HL-60/S4 (cell line): ENCODE results near the gene AATF.
"Not testable (repeated sequence)": the region's sequence is repeated elsewhere in the genome, so short reads cannot be mapped to it uniquely, and the experiment has no call there.

Source experiments
- in situ Hi-C: fragments of 300-500 bp; cut with MboI; formaldehyde crosslinking; loops from 2 replicates; pipeline ENCODE4 v1.14.3; 2022; ENCODE audit warnings: low sequenced_read_pairs

The AATF gene

GRCh38 chr17:37067555-37068111 is 118.9 kb downstream of the AATF start:
- in situ Hi-C loops: no loop called here

DNA sequence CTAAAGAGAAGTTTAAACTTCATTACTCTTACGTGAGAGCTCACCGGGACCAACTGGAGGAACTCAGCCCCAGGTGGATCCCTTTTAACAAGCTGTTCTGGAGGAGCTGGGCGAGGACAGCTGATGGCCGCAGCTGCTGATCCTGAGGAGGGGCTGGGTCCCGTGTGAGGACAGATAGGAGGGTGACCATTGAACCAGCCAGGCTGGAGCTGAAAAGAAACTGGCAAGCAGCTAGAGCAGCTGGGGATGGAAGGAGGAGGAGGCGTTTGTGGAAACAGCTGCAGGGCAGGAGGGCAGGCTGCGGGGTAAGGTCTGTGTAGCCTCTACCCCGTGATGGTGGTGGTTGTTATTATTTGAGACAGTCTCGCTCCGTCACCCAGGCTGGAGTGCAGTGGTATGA is 119.5 kb downstream of the AATF start:
- in situ Hi-C loops: no loop called here

DNA sequence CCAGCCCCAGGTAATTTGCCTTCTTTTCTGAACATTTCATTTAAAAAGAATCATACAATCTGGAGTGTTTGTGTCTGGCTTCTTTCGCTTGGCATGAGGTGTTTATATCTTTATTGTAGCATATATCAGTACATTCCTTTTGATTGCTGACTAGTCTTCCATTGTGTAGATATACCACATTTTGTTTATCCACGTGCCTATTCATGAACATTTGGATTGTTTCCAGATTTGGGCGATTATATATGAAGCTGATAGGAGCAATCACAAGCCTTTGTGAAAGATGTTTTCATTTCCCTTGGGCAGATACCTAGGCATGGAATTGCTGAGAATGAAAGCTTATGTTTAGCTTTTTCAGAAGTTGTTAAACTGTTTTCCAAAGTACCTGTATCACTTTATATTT is 120.3 kb downstream of the AATF start:
- in situ Hi-C loops: no loop called here

DNA sequence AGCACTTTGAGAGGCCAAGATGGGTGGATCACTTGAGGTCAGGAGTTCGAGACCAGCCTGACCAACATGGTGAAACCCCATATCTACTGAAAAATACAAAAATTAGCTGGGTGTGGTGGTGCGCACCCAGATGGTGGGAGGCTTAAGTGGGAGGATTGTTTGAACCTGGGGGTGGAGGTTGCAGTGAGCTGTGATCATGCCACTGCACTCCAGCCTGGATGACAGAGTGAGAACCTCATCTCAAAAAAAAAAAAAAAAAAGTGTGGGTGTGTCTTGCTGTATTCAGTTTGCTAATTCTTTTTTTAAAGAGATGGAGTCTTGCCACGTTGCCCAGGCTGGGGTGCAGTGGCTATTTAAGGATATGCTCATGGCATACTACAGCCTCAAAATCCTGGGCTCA is 124.7 kb downstream of the AATF start:
- in situ Hi-C loops: not testable (repeated sequence)

DNA sequence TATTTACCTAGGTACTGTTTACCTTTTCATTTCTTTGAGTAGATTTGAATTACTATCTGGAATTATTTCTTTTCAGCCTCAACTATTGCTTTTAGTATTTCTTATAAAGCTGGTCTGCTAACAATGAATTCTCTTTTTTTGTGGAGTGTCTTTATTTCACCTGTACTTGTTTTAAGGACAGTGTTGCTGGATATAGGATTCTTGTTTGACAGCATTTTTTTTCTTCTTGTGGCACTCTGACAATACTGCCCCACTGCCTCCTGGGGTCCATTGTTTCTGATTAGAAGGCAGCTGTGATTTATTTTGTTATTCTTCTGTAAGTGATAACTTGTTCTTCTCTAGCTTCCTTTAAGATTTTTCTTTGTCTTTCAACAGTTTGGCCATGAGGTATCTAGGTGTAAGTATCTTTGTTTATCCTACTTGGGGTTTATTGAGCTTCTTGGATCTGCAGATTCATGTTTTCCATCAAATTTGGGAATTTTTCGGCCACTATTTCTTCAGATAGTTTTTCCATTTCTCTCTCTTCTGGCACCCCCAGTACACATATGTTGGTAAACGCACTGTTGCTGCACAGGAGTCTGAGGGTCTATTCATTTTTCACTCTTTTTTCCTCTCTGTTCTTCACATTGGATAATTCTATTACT is 130.4 kb downstream of the AATF start:
- in situ Hi-C loops: no loop called here

DNA sequence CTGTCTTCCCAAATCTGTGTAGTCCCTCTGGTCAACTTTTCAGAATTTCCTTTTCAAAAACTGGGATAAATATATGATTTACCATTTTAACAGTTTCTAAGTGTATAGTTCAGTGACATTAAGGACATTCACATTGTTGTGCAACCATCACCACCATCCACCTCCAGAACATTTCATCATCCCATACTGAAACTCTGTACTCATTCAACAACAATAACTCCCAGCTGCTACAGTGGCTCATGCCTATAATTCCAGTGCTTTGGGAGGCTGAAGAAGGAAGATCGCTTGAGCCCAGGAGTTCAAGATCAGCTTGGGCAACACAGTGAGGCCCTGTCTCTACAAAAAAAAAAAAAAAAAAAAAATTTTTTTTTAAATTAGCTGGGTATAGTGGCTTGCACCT is 131.0 kb downstream of the AATF start:
- in situ Hi-C loops: no loop called here

DNA sequence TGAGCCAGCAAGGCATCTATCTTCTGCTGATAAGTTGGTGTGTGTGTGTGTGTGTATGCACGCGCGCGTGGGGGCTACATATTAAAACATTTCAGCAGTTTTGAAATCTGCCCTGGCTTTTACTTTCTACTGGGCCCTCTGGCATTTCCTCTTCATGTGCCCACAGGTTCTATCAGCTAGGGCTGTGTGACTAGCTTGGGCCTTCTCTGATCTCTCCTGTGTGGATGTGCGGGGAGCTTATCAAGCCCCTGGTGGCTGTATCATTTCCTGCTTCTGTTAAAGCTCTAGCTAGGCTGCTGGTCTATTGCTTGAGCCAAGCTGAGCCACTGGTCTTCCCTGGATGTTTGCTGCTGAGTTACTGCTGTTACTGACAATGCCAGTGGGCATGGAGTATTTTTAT is 132.5 kb downstream of the AATF start:
- in situ Hi-C loops: no loop called here

- in situ Hi-C loops: no loop called here
Observed at GRCh38 chr17:37082311-37082860, 133.6 kb downstream of the AATF start.

- in situ Hi-C loops: no loop called here
Observed at GRCh38 chr17:37082985-37083384, 134.2 kb downstream of the AATF start.

- in situ Hi-C loops: no loop called here
Observed at GRCh38 chr17:37083456-37083855, 134.7 kb downstream of the AATF start.

- in situ Hi-C loops: no loop called here
Observed at GRCh38 chr17:37084372-37084771, 135.6 kb downstream of the AATF start.

DNA sequence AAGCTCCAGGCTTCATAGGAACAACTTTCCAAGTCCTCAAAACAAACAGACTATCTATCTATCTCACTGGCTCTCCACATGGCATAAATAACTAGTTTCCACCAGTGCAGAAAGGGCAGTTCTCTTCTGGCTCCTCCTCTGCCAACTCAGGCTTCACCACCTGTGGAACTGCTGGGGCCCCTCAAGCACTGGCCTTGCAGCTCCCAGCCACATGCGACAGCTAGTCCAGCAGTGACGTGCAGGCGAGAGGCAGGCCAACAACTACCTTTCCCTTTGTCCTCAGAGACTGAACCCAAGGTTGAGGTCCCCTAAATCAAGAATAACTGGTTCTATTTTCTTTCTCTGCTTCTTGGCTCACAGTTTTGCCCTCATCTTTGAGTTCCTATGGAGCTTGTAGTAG is 137.6 kb downstream of the AATF start:
- in situ Hi-C loops: no loop called here

GRCh38 chr17:37086948-37087347 is 138.2 kb downstream of the AATF start:
- in situ Hi-C loops: no loop called here

GRCh38 chr17:37087683-37088082 is 138.9 kb downstream of the AATF start:
- in situ Hi-C loops: no loop called here

GRCh38 chr17:37088459-37088858 is 139.7 kb downstream of the AATF start:
- in situ Hi-C loops: no loop called here

- in situ Hi-C loops: no loop called here
Observed at GRCh38 chr17:37088913-37089312, 140.2 kb downstream of the AATF start.

DNA sequence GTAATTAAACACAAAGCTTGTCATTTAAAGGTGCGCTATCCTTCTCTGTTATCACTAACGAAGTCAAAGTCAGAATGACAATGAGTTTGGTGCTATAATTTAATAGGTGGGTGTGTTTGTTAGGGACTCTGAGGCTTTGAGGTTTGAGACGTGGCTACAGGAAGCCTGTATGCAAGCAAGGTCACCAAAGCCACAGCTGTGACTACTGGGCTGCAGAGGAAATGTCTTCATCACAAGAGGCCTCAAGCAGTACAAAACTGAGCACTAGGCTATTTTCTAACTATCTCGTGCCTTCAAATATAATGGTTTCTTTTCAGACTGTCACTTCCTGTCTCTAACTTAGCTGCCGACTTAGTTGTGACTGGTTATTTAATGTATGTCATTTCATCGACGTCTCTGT is 141.2 kb downstream of the AATF start:
- in situ Hi-C loops: no loop called here

GRCh38 chr17:37090941-37091340 is 142.2 kb downstream of the AATF start:
- in situ Hi-C loops: no loop called here

DNA sequence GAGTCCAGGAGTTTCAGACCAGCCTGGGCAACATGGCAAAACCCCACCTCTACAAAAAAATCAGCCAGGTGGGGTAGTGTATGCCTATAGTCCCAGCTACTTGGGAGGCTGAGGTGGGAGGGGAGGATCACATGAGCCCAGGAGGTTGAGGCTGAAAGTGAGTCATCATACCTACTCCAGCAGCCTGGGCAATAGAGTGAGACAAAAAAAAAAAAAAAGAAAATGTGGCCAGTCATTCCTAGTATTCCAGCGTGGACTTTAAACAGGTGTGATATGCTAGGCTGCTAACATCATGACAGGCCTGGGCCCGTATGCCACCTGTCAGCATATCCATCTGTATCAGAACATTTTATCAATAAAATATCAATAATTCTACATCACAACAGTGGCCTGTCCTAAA is 143.3 kb downstream of the AATF start:
- in situ Hi-C loops: no loop called here

- in situ Hi-C loops: no loop called here
Observed at GRCh38 chr17:37092701-37093100, 143.9 kb downstream of the AATF start.

- in situ Hi-C loops: no loop called here
Observed at GRCh38 chr17:37094391-37094790, 145.6 kb downstream of the AATF start.

DNA sequence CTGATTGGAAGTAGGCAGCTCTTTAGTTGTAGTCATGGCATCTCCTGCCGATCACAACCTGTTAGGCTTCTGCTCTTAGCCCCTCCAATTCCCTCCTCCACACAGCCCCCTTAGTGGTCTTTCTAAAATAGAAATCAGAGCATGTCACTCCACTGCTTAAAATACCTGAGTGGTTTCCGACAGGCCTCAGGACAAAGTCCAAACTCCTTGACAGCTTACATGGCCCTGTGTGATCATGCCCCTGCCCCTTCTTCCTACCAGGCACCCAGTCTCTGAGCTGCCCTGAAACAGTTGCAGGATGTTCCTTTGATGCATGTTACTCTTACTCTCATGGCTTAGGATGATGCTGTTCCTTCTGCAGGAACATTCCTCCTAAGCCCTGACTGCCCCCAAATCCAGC is 147.3 kb downstream of the AATF start:
- in situ Hi-C loops: no loop called here

DNA sequence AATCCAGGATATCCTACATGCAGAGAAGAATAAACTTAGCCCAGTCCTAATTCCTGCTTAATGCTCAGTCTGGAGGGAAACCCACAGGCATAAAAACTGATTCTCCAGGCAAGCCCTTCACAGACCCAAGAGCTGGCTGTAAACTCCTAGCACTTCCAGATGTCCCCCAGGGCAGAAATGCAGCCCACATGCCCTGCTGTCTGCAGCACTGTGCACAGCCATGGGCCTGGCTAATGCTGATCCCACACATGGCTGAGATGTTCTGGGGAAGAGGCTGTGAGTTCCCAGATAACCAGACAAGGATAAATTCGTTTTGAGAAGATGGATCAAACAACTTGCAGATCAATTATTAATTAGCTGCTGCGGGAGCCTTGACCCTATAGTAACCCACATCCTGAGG is 148.4 kb downstream of the AATF start:
- in situ Hi-C loops: no loop called here
